HG03280 (cell line): ENCODE results near the gene CD59.
"Not testable (repeated sequence)": the region's sequence is repeated elsewhere in the genome, so short reads cannot be mapped to it uniquely, and the experiment has no call there.

Experiments used
- ATAC-seq: cut with Tn5 transposase; IDR thresholded peaks from one replicate; pipeline ENCODE4 v1.9.1; 2021; ENCODE audit warnings: mild to moderate bottlenecking, moderate library complexity; ENCODE audit not compliant: unreplicated experiment

The CD59 gene

GRCh38 chr11:33696411-33696810 lies 39.8 kb downstream of the CD59 start:
- ATAC-seq: no peak

GRCh38 chr11:33695051-33695566 lies 41.1 kb downstream of the CD59 start:
- ATAC-seq: no peak

DNA sequence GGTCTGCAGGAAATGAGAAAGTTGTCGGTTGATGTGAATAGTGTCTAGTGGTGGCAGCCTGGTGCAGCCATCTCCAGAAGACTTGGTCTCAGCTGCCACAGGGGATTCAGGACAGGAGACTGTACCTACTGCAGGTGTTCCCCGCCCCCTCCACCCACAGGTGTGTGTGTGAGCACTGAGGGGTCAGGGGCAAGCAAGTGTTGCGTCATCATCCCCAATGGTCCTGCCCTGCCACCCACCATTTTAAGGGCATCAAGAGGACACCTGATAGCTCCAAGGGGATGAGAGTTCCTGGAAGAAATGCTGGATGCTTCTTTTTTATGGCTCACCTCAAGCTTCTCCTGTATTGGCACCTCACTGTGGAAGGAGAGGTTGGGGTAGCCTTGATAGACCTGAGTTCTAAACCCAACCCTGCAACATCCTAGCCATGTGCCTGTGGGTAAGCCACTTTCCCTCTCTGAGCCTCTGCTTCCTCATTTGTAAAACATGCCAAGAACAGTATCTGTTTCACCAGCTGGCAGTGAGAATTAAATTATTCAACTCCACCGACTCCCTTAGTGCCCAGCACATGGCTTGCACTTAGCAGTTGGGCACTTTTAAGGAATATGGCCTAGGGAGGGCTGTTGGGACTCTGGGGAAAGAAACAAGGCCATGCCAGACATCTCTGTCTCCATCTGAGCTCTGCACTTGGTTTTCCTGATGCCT lies 41.7 kb downstream of the CD59 start:
- ATAC-seq: no peak

DNA sequence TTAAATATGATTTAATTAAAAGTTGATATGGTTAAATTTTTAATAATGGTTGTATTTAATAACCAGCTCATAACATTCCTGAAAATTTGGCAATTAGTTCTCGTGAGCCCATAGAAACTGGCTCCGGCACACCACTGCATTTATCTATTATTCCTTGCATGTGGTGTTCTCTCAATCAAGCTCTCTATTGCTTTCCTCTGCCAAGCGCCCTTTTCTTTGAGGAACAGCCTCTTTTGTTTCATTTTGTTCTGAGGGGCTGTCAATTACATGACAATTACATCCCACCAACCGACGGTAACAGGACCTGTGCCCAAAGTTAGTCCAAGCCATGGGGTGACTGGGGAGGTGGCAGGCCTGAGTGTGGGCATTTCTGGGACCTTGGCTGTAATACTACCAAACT lies 43.7 kb downstream of the CD59 start:
- ATAC-seq: no peak

- ATAC-seq: no peak
These were observed 44.2 kb downstream of the CD59 start for GRCh38 chr11:33692013-33692504.

DNA sequence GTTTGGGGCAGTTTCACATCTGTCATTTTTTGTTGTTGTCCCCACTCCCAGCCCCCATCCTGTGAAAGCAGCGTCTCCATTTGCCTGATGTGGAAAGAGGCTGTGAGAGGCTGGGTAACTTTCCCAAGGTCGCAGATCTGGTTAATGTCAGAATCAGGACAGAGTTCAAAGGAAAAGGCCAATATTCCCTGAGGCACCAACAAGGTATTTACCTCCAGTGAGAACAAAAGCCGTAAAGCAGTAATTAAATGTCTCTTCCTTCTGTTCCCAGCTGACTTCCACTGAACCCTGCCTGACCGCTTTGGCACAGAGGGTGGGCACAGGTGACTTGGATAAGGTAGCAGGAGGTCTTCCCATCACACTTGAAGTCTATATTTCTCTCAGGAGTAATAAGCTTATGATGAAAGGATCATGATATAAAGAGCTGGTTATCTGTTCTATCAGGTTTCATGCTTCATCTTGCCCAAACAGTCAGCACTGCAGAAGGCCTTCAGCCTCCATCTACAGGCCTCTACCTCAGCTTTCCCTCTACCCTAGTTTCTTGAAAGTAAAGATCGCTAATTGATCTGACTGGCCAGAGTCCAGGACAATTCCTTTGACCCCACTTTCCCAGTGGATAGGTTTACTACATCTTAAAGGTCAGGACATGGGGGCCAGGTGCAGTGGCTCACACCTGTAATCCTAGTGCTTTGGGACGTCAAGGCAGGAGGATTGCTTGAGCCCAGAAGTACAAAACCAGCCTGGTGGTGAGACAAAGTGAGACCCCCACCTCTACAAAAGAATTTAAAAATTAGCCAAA lies 45.0 kb downstream of the CD59 start:
- ATAC-seq: no peak

GRCh38 chr11:33690290-33691065 lies 45.7 kb downstream of the CD59 start:
- ATAC-seq: no peak

- no peak for ATAC-seq
These were observed 46.7 kb downstream of the CD59 start for GRCh38 chr11:33689501-33689900.

- ATAC-seq: no peak
These were observed 47.1 kb downstream of the CD59 start for GRCh38 chr11:33689085-33689484.

GRCh38 chr11:33687733-33688479 lies 48.3 kb downstream of the CD59 start:
- no peak for ATAC-seq

DNA sequence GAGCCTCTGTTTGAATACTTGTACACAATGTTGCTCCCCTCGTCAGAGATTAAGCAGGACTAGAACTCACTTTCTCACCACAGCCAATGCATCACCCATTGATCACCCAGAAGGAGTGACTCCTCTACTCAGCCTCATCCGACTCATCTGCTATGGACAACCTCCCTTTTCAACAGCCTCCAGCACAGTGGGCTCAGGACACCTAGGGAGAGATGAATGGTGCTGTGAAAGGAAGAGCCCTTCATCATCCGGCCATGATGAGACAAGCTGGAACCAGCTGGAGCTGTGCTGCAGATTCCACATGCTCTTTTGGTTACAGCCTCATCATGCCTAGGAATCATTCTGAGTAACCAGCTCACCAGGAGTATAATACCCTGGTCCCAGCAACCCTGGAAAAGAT lies 51.1 kb downstream of the CD59 start:
- no peak for ATAC-seq

DNA sequence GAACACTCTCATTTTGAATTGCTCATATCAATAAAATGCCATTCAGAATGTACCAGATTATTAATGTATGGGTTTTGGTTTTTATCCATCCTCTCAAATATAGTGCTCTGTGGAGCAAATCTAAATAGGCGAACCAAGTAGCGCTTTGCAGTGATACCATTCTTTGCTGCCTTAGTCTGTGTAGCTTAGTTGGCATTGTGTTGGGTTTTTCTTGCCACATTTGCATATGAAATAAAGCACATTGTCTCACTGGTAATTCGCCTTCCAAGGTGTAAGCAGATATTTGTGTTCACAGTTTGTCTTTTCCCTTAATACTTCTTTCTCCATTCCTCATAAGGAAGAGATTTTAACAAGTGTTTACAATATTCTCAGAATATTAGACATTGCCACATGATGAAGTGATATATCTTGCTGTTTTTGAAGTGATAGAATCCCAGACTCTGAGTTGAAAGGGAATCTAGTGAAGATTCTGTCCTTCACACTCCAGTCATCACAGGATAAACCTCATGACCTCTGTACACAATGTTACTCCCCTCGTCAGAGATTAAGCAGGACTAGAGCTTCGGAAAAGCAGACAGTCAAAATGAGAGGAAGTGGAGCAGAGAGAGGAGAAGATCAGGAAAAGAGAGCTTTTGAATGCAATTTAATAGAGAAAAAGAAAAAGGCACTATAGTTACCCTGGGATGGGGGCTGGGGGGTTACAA lies 52.1 kb downstream of the CD59 start:
- no peak for ATAC-seq

DNA sequence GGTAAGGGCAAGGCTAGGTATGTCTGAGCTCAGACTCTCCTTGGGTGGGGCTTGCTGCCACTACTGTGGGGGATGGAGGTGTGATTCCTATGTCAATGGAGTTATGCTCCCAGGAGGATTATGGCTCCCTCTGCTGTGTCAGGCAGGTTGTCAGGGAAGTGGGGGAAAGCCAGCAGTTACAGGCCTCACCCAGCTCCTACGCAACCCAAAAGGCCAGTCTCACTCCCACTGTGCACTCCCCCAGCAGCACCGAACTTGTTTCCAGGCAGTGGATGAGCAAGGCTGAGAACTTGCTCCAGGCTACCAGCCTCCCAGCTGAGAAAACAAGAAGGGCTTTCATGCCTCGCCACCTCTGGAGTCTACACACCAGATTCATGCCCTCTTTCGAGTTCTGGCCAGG lies 53.8 kb downstream of the CD59 start:
- no peak for ATAC-seq

- ATAC-seq: no peak
These were observed 54.2 kb downstream of the CD59 start for GRCh38 chr11:33682019-33682418.

DNA sequence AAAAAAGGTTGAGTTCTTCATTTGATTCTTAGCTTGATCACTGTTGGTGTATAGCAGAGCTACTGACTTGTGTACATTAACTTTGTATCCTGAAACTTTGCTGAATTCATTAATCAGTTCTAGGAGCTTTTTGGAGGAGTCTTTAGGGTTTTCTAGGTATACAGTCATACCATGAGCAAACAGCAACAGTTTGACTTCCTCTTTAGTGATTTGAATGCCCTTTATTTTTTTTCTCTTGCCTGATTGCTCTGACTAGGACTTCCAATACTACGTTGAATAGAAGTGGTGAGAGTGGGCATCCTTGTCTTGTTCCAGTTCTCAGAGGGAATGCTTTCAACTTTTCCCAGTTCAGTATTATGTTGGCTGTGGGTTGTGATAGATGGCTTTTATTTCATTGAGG lies 57.6 kb downstream of the CD59 start:
- ATAC-seq: not testable (repeated sequence)

GRCh38 chr11:33674035-33674814 lies 62.0 kb downstream of the CD59 start:
- ATAC-seq: no peak

- ATAC-seq: no peak
These were observed 64.0 kb downstream of the CD59 start for GRCh38 chr11:33672273-33672672.

GRCh38 chr11:33670250-33671011 lies 65.8 kb downstream of the CD59 start:
- no peak for ATAC-seq
